Measurements from ENCODE around the gene DCLRE1B.
"Not testable (repeated sequence)": the region's sequence is repeated elsewhere in the genome, so short reads cannot be mapped to it uniquely, and the experiment has no call there.

Gene DCLRE1B

DNA sequence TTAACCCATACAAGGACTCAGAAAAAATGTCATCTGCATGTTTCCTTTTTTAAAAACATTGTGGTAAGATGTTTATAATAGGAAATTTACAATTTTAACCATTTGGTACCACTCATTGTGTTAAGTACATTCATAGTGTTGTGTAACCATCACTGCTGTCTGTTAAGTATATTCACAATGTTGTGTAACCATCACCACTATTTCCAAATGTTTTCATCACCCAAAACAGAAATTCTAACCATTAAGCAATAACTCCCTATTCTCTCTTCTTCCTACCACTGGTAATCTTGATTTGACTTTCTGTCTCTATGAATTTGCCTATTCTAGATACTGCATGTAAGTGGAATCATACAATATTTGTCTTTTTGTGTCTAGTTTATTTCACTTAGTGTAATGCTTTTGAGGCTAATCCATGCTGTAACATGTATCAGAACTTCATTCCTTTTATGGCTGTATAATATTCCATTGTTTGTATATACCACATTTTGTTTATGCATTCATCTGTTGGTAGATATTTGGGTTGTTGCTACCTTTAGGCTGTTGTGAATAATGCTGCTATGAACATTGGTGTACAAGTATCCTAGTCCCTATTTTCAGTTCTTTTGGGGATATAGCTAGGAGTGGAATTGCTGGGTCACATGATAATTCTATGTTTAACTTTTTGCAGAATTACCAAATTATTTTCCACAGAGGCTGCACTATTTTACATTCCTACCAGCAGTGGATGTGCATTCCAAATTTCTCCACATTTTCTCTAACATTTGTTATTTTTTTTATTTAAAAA is 38.1 kb downstream of the DCLRE1B start:
- Mint-ChIP-seq H3K27me3 (no peaks in the 10 kb centered on the region), H3K36me3 (ENCODE audit: low read depth) (peaks cover 50% of the 10 kb centered on the region), H3K4me3 (no peak overlapping the region), H3K9me3 (no peaks in the 10 kb centered on the region), H3K27ac (peak overlapping the region; percentile 29), H3K4me1 (ENCODE audit: low read depth) (peaks cover 78% of the 10 kb centered on the region)

DNA sequence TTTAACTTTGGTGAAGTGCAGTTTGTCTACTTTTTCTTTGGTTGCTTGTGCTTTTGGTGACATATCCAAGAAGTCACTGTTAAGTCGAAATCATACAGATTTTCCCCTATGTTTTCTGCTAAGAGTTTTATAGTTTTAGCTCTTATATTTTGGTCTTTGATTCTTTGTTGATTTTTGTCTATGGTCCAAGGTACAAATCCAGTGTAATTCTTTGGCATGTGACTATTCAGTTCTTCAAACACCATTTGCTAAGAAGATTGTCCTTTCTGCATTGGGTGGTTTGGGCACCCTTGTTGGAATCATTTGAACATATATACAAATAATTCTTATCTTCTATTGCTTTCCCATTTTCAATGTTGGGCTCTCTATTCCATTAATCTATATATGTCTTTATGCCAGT is 40.2 kb downstream of the DCLRE1B start:
- no peak overlapping the region for H3K4me3 Mint-ChIP-seq
- no peaks in the 10 kb centered on the region for H3K9me3 Mint-ChIP-seq
- no peak overlapping the region for H3K27ac Mint-ChIP-seq
- peaks cover 45% of the 10 kb centered on the region for H3K36me3 Mint-ChIP-seq (ENCODE audit: low read depth)
- peaks cover 76% of the 10 kb centered on the region for H3K4me1 Mint-ChIP-seq (ENCODE audit: low read depth)
- no peaks in the 10 kb centered on the region for H3K27me3 Mint-ChIP-seq

DNA sequence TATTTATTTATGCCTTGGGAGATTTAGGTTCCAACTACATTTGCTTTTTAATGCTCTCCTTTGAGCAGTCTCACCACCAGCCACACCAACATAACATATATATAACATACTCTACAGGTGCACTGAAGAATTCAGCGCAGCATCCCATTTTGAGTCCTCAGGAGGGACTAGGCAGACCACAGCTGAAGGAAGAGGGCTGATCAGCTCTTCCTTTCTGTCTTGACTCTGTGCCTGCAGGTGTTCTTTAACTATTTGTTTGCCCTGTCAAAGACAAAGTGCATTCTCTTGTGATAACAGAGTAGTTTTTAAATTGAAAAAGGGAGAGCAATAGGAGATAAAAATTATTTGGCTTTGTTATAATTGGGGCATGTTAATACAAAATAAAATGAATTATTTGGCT is 41.0 kb downstream of the DCLRE1B start:
- Mint-ChIP-seq H3K9me3 (no peaks in the 10 kb centered on the region), H3K27ac (peak overlapping the region; percentile 19), H3K36me3 (ENCODE audit: low read depth) (peaks cover 37% of the 10 kb centered on the region), H3K27me3 (no peaks in the 10 kb centered on the region), H3K4me3 (no peak overlapping the region), H3K4me1 (ENCODE audit: low read depth) (peaks cover 75% of the 10 kb centered on the region)

DNA sequence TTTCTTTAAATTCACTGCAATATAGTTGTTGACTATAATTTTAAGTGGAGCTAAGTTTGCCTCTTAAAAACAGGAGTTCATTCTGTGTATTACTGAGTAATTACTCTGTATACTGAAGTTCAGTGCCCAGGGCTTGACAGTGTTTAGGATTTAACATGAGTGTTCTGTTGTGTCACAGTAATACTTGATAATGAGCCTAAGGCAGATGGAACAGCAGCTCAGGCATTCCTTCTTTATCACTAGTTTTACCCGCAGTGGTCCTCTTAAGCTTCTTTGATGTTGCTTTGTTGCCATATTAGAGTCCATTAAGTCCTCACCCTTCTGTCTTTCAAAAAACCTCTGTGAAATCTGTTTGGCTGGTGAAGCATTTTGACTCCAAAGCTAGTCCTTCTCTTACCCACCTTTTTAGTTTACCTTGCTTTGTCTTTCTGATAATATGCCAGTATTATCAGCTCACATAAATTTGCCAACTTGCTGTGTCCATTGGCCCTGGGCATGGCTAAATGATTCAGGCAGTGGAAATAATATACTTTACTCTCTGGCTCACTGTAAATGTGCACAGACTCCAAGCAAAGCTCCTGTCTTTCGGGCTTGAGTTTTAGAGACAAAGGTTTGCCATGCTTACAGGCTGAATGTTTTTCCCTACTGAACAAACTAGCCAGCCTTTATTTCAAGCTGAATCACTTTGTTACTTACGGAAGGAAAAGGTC is 41.7 kb downstream of the DCLRE1B start:
- peaks cover 33% of the 10 kb centered on the region for H3K36me3 Mint-ChIP-seq (ENCODE audit: low read depth)
- peaks cover 78% of the 10 kb centered on the region for H3K4me1 Mint-ChIP-seq (ENCODE audit: low read depth)
- no peaks in the 10 kb centered on the region for H3K27me3 Mint-ChIP-seq
- peak overlapping the region; percentile 92 for H3K27ac Mint-ChIP-seq
- no peaks in the 10 kb centered on the region for H3K9me3 Mint-ChIP-seq
- peak overlapping the region; percentile 72 for H3K4me3 Mint-ChIP-seq

DNA sequence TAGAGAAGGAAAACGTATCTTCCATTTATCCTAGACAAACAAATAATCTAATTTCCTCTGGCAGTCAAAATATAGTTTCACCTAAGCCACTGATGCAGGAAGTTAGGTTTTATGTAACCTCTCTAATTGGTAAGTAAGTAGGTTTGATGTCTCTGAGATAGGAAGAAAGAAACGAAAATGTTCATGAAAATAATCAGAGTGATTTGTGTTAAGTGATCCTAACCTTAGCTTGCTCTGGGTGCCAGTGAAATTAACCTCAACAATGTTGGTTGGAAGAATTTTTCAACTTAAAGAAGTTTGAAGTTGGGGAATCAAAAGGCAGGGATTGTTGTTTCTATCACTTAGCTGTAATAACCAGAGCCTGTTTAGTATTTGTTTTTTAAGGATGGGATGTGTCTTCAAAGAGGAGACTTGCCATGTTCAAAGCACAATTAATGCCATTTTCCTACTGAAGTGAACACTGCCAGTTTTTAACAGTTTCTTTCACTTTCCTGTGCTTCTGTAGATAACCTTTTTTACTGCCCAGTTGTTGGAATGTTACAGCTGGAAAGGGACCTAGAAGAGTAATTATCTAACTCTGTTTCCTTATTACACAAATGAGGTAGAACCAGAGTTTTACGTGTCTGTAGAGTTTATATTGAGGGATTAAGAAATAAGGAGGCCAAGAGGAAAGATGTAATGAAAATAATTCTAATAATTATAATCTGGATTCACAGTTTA is 42.4 kb downstream of the DCLRE1B start:
- no peaks in the 10 kb centered on the region for H3K9me3 Mint-ChIP-seq
- peak overlapping the region; percentile 72 for H3K4me3 Mint-ChIP-seq
- H3K36me3 Mint-ChIP-seq (ENCODE audit: low read depth): peaks cover 31% of the 10 kb centered on the region
- H3K27me3 Mint-ChIP-seq: no peaks in the 10 kb centered on the region
- H3K27ac Mint-ChIP-seq: peak overlapping the region; percentile 92
- H3K4me1 Mint-ChIP-seq (ENCODE audit: low read depth): peaks cover 78% of the 10 kb centered on the region

DNA sequence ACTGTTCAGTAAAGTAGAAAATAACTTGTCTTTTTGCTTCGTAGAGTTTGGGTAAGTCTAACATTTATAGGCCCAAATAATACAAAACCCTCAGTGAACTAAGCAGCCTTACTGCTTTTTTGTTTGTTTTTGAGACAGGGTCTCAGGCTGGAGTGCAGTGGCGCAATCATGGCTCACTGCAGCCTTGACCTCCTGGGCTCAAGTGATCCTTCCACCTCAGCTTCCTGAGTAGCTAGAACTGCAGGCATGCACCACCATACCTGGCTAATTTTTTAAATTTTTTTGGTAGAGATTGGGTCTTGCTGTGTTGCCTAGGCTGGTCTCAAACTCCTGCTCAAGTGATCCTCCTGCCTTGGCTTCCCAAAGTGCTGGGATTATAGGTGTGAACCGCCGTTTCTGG is 43.0 kb downstream of the DCLRE1B start:
- not testable (repeated sequence) for H3K9me3 Mint-ChIP-seq, H3K27me3 Mint-ChIP-seq
- peaks cover 31% of the 10 kb centered on the region for H3K36me3 Mint-ChIP-seq (ENCODE audit: low read depth)
- peak overlapping the region; percentile 92 for H3K27ac Mint-ChIP-seq
- peak overlapping the region; percentile 45 for H3K4me3 Mint-ChIP-seq
- H3K4me1 Mint-ChIP-seq (ENCODE audit: low read depth): peaks cover 81% of the 10 kb centered on the region

DNA sequence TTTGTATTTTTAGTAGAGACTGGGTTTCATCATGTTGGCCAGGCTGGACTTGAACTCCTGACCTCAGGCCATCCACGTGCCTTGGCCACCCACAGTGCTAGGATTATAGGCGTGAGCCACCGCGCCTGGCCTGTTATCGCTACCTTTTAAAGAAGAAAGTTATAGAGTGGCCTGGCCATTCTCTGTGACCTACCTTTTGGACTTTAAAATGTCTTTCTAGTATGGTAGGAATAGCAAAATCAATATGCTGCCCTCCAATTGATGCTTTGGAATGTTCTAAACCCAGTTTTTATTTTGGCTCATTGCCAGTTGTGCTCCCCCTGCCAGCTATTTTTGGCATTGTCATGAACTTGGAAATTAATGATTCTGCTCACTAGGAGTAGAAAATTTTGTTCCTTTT is 43.9 kb downstream of the DCLRE1B start:
- Mint-ChIP-seq H3K9me3 (no peaks in the 10 kb centered on the region), H3K36me3 (ENCODE audit: low read depth) (peaks cover 29% of the 10 kb centered on the region), H3K4me1 (ENCODE audit: low read depth) (peaks cover 88% of the 10 kb centered on the region), H3K27me3 (no peaks in the 10 kb centered on the region), H3K4me3 (no peak overlapping the region), H3K27ac (peak overlapping the region; percentile 61)

DNA sequence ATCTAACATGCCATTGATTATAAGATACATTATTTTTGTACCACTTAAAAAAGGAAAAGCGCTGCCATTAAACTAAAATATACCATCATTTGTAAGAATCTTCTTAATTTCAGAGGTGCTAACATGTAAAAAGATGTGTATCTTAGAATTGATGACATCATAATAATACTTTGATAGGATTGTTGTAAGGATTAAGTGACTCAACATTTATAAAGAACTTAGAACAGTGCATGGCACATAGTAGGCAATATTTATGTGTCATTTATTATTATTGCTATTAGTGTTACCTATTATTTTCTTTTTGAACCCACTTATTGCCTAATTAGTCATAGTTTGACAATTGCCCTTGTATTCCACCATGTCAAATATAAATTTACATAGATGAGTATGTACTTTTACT is 45.8 kb downstream of the DCLRE1B start:
- Mint-ChIP-seq H3K27me3 (no peaks in the 10 kb centered on the region), H3K27ac (no peak overlapping the region), H3K9me3 (no peaks in the 10 kb centered on the region), H3K4me1 (ENCODE audit: low read depth) (peaks cover 91% of the 10 kb centered on the region), H3K4me3 (no peak overlapping the region), H3K36me3 (ENCODE audit: low read depth) (peaks cover 32% of the 10 kb centered on the region)

DNA sequence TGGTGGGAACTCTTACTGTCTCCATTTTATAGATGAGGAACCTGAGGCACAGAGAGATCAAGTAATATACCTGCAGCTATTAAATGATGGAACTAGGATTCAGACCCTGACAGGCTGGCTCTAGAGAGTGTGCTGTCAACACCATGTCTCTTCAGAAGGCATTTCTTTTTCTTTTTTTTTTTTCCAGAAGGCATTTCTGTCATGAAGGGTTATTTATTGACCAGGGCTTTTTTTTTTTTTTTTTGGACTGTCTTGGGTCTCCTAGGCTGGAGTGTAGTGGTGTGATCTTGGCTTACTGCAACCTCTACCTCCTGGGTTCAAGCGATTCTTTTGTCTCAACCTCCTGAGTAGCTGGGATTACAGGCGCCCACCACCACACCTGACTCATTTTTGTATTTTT is 46.6 kb downstream of the DCLRE1B start:
- Mint-ChIP-seq H3K27ac (no peak overlapping the region), H3K4me3 (no peak overlapping the region), H3K4me1 (ENCODE audit: low read depth) (peaks cover 89% of the 10 kb centered on the region), H3K36me3 (ENCODE audit: low read depth) (peaks cover 37% of the 10 kb centered on the region), H3K9me3 (no peaks in the 10 kb centered on the region), H3K27me3 (no peaks in the 10 kb centered on the region)

DNA sequence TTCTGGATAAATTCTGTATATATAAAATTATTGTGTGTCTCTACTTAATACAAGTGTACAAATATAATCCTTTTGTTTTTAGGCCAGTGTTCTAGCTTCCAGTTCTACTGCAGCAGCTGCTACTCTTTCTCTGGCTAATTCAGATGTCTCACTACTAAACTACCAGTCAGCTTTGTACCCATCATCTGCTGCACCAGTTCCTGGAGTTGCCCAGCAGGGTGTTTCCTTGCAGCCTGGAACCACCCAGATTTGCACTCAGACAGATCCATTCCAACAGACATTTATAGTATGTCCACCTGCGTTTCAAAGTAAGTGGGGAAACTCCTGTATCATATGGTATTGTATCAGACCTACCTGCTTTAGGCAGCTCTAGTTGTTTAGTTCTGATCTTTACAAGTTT is 52.9 kb downstream of the DCLRE1B start:
- no peaks in the 10 kb centered on the region for H3K9me3 Mint-ChIP-seq
- H3K4me1 Mint-ChIP-seq (ENCODE audit: low read depth): peaks cover 35% of the 10 kb centered on the region
- no peak overlapping the region for H3K27ac Mint-ChIP-seq
- H3K4me3 Mint-ChIP-seq: no peak overlapping the region
- peaks cover 81% of the 10 kb centered on the region for H3K36me3 Mint-ChIP-seq (ENCODE audit: low read depth)
- no peaks in the 10 kb centered on the region for H3K27me3 Mint-ChIP-seq

DNA sequence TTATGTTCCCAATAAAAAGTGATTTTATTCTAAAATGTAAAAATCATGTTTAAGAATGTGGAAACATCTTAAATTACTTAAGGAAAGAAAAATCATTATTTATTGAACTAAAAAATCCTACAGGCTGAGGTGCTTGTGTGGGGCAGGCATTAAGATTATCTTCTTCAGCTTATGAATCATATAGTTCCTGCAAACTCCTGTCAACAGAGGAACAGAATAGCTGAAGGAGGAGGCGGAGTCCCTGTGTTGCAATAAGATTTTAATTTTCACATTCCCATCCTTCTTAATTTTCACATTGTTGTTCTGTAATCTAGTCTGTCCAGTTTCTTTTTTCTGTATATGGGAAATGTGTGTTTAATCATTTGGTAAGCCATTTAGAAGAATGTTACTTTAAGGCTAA is 53.6 kb downstream of the DCLRE1B start:
- Mint-ChIP-seq H3K27me3 (no peaks in the 10 kb centered on the region), H3K4me3 (no peak overlapping the region), H3K36me3 (ENCODE audit: low read depth) (peaks cover 86% of the 10 kb centered on the region), H3K4me1 (ENCODE audit: low read depth) (peaks cover 28% of the 10 kb centered on the region), H3K27ac (no peak overlapping the region), H3K9me3 (no peaks in the 10 kb centered on the region)

DNA sequence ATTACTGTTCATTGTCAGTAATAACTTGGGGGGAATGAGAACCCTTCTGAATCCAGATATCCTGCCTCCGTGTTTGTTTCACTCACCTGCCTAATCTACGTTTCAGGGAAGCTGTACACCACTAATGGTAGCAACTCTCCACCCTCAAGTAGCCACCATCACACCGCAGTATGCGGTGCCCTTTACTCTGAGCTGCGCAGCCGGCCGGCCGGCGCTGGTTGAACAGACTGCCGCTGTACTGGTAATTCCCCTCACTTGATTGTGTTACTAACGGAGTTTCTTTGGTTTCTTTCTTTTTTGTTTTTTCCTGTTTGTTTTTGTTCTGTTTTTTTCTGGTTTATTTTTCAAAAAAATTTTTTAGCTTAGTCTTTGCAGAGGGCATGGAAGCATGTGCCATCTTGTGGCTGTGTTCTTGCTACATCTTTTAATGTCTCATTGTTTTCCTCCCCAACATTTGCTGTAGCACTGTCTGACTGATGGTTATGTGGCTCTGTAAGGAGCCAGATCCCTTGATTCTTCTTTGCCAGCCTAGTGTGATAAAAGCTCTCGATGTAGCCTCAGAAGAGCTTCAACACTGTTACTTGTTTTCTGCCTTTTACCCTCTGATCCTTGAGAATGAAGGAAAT is 58.3 kb downstream of the DCLRE1B start:
- Mint-ChIP-seq H3K4me1 (ENCODE audit: low read depth) (no peaks in the 10 kb centered on the region), H3K27ac (no peak overlapping the region), H3K27me3 (no peaks in the 10 kb centered on the region), H3K4me3 (no peak overlapping the region), H3K9me3 (no peaks in the 10 kb centered on the region), H3K36me3 (ENCODE audit: low read depth) (peaks cover 89% of the 10 kb centered on the region)

Data from stimulated activated naive CD8-positive, alpha-beta T cell treated with anti-CD3 and anti-CD28 coated beads, Interleukin-15, Interleukin-2, amounts not matched to agents 100 ng/mL and 50 ng/mL, for 24 hours (primary cell).